HG03039 (cell line): Measurements from ENCODE around the gene MYH3.

ENCODE experiments used
- ATAC-seq: cut with Tn5 transposase; IDR thresholded peaks from one replicate; pipeline ENCODE4 v1.9.1; 2021; ENCODE audit warnings: mild to moderate bottlenecking, moderate library complexity; ENCODE audit not compliant: unreplicated experiment

Gene MYH3

DNA sequence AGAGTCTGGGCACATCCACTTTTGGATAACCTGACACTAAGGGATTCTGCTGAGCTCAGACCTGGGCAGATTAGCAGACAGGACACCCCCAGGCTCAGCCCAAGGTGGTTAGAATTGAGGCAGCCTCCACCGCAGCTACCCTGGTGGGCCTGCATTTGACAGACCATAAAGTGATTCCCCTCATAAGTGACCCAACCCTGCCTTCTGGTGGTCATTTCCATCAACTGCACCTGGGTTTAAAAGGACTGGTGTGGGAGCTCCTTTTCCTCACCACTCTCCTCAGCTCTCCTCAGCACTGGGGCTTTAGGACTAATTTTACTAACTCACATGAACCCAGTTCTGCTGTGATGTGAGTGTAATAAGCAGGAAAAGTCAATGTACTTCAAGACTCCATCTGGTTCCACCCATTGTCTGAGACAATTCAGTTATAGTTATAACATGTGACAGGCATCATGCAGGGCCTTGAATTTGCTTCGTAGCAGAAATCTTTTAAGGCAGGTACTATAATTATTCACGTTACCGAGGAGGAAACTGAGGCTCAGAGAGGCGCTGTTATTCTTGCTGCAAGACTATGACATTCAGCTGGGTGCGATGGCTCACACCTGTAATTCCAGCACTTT is 42.5 kb downstream of the MYH3 start:
- ATAC-seq: no peak

DNA sequence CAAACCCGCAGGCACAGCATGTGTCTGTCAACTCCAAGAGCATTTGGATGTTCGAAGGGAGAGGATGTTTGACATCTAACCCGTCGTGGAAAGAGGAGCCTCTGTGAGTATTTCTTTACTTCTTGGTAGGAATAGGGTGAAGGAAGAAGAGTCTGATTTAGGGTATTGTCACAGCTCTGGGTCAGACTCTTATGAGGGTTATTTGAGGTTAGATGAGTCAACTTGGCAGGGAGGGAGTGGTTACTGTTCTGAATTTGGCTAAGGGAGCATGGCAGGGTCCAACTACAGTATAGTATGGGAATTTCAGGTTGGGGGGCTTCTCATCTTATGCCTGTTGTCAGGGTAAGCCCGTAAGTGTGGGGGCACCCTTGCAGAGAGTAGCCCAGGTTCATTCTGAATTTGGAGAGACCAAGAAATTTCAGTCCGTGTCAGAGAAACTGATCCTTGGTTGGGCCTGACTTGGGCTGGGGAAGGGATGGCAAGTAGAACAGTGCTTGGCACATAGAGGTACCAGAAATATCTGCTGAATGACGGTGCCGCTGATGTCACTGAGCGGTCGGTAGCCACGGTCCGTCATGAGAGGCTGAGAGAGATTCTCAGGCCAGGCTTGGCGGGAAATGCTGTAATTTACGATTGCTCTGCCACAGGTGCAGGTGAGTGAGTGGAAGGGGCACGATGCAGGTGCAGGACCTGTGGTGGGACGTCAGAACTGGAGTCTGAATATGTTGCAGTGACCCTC is 43.2 kb downstream of the MYH3 start:
- no peak for ATAC-seq

DNA sequence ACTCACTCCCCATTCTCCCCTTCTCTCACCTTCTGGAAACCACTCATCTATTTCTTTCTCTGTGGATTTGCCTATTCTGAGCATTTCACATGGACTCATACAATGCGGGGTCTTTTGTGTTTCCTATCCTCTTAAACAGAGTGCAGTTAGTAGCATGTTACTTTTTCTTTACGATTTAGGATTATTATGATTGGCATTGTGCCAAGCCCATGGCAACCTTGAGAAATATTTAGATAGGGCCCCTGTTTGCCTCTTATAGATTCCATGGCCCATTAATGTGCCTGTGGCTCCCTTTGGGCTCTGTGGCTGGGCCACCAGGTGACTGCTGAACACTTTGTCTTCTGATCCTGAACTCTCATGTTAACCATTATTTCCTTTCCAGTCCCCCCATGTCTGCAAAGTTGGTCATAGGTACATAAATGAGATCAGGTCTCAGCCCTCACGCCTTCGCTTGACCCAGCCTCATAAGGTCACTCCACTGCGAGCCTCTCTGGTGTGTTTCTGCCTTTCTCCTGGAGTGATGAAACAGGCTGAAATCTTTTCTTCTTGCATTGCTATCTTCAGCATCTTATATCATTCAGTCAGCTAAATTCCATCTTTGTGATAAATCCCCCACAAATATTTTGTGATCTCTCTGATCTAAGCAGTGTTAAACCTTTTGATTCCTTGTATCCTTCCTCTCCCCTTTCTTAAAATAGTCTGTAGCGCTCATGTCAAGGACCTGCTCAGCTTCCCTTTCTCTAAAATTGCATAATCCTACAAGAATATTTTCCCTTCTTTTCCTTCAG is 44.0 kb downstream of the MYH3 start:
- ATAC-seq: no peak

DNA sequence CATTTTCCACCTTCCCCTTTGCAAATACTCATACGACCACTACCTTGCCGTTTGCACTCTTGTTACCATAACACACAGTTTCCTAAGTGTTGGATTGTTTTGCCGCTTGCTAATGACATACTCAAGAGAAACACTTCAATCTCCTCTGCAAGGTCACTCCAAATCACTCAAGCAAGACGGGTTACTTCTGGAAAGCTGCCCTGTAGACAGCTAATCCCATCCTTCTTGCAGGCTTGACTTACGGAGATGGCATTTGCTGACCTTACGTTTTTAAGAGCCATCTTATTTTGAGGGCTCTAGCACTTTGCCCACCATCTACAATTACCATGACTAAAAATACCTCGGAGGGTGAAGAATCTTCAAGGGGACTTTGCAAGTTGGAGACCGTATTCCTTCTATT is 46.2 kb downstream of the MYH3 start:
- ATAC-seq: no peak

DNA sequence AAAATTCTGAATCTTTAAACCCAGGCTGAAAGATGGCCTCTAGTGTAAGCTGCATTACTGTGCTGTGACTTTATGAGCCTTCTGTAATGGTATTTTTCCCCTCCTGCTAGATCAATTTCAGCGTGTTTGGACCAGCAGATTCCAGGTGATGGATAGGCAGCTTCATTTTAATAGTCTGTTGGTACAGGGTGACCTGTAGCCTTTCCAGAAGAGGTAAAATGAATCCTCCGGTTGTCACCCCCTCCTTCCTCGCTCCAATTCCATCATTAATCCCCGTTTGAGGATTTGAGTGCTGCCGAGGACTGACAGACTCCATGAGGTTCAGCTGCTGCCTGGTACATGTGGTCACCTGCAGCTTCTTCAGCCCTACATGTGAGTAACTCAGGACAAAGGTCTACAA is 48.9 kb downstream of the MYH3 start:
- ATAC-seq: no peak

DNA sequence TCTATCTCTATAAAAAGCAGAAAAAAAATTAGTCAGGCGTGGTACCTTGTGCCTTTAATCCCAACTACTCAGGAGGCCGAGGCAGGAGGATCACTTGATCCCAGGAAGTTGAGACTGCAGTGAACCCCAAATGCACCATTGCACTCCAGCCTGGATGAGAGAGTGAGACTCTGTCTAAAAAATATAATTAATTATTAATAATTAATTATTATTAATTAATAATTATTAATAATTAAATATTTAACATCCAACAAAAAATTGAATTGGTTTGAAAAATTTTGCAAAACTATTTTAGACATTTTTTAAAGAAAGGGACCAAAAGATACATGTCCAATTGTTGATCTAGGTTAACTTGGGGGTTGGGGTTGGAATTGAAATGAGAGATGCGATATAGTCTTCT is 51.0 kb downstream of the MYH3 start:
- no peak for ATAC-seq

DNA sequence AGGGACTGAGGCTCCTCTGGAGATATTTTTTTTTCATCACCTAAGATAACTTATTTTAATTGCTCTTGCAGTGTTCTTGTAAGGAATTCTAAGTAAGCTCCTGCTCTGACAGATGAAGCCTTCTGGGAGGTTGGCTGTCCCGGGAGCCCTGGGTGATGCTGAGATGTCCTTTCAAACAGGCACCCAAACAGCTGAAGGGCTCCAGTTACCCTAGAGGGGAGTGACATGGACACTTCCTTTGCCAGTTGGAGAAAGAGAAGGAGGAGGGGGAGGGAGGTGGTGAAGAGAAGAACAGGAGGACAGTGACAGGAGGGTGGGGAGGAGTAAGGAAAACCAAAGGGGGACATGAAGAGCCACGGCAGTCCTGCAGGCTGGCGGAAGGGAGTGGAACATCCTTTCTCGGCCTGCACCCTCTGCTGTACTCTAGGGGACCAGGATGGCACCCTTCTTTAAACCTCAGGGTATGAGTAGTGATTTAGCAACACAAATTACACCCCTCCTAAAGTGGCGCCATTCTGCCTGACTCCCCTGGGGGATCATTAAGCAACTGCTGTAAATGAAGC is 51.8 kb downstream of the MYH3 start:
- no peak for ATAC-seq

DNA sequence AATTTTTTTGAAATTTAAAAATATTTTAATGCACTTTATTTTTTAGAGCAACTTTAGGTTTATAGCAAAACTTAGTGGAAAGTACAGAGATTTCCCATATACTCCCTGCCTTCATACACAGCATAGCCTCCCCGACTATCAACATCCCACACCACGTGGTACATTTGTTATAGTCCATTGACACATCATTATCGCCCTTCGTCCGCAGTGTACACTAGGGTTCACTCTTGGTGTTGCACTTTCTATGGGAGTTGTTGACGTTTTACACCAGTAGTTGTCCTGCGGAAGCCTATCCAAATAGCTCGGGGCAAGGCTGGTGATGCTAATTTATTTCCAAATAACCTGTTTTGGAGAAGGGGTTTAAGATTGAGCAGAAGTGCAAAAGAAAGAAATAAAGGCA is 52.6 kb downstream of the MYH3 start:
- no peak for ATAC-seq

DNA sequence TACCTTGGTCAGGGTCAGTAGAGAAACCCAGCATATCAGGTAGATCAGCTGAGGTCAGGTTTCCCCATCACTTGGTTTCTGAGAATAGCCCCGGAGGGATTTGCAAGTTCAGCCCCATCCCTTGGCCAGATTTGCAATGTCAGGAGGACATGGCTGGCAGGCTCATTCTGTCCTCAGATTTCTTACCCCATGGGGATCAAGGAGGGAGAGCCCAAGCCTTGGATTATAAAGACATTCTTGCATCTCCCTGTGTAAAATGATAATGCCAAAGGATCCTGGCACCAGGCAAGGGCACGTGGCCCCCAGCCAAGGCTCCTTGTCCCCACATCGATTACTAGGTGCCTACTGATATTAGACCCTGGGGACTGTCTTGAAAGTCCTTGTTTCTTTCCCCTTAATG is 53.2 kb downstream of the MYH3 start:
- no peak for ATAC-seq

DNA sequence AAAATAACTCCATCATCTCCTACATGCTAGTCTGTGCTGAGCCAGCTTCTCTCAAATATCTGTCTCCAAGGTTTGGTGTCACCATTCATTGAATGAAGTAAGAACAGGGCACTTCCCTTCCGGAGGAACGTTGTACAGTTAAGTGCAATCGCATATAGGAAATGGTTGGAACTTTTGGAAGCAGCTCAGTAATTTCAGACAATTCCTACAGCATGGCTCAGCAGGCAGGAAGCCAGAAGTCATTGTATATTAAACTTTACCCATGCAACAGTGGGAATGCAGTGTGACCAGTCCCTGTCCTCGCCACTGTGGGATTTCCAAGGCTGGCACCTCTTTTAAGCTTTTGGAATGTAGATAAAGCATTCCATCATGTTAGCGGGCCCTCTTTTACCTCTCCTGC is 56.5 kb downstream of the MYH3 start:
- no peak for ATAC-seq

DNA sequence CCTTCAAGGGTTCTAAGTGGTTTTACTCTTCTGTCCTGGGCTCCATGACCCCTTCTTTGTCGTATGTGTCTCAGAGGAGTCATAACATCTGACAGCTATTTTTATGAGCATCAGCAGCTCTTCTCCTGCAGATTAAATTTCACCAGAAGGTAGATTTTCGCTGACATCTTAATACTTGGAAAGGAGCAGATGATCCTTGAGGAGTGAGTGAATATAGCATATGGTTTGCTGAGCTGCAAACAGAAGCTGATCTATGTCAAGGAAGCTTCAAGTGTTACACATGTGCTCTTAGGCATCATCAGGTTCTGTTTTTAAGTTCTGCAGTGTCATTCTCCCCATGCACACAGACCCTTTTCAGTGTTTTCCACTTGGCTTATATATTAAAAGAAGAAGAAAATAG is 58.5 kb downstream of the MYH3 start:
- no peak for ATAC-seq

DNA sequence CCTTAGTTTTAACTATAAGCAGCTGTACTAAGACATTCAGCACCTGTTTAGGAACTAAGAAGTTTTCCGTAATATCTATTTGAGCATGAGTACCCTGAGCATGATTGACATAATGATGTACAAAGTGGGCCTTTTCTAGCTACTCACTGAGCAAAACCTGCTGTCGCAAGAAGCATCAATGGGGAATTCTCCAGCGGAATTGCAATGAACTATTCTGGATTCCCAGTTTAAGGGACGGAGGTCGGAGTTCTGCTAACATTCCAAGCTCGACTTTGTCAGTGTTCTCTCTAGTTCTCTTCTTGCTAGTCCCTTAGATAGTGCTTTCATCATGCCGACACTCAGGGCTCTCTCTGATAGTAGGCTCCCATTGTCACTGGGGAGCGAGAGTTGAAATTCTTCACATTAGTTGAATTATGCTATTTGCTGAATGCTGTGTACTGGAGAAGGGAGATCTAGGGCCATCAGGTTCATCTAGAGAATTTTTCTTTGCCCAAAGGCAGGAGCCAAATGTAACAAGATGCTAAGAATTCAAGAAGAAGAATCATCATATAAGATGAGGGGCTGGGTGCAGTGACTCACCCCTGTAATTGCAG is 67.5 kb downstream of the MYH3 start:
- no peak for ATAC-seq

DNA sequence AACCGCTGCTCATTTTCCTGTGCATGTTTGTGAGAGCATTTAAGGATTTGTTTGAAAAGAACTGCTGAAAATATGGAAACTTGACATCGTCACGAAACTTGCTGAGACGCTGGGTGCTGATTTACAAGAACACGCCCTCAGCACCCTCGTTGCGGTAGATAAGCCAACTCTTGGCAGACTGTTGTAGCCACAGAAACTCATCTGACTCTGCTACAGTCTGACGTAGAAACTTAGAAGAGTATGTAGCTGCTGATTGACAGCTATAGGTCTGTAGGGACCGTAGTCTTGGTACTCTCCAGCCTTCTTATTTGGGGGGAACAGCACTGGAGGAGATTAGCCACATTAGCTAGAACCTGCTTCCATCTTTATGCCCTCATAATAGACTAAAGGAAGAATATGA is 71.6 kb downstream of the MYH3 start:
- ATAC-seq: no peak

DNA sequence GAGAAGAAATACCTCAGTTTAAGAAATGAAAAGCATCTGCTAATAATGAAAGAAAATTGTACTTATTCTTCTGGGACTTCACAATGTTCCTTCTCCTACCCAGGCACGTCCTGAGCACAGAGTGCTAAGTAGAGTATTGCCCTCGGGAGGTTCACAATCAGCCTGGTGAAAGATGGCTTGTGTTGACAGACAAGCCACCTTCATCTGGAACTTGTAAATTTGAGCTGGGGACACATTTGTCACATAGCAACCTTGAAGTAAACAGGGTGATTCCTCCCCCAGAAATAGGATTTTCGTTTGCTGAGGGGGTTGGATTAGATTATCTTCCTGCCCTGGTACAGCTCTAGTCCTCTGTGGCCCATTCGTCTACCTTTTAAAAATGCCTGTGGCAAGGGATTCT is 73.3 kb downstream of the MYH3 start:
- no peak for ATAC-seq

DNA sequence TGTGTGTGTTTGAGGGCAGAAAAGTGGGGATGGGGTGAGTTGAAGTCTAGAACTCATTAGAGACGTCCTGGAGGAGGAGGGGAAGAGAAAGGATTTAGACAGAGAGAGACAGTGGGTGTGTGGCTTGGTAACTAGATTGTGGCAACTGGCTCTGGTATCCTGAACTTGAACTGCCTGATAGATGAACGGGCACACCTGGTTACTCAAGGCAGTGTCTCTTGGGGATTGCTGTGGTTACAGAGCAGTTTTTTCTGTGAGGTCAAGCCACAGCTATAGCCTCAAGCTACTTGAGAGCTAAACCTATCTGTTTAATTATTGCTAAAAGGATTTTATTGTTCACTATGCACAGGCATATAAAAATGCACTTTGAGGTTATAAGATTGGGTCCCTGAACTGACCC is 77.8 kb downstream of the MYH3 start:
- no peak for ATAC-seq
